Uterus (tissue), 2 donors: ENCODE data around the gene GPR183.

Experiments used
- CTCF ChIP-seq, 4 experiments: fragments of 200-600 bp in 2 of 4; fragments of 450-650 bp in 2 of 4; sonication (generic) in 2 of 4; IDR thresholded peaks; one replicate each; pipeline ENCODE4 v1.5.1; 2016 to 2019; ENCODE audit warnings: antibody characterized with exemption in 4 of 4, mild to moderate bottlenecking in 2 of 4, moderate library complexity in 1 of 4
- POLR2A ChIP-seq, 2 donors: fragments of 450-650 bp; IDR thresholded peaks; one replicate each; pipeline ENCODE4 v1.6.1; 2016; ENCODE audit warnings: antibody characterized with exemption in 2 of 2, mild to moderate bottlenecking in 1 of 2, moderate library complexity in 1 of 2

GRCh38 chr13:99332456-99332855 is 25.3 kb upstream of the GPR183 start:
- TF ChIP-seq CTCF (IDR thresholded peaks at IDR 0.05) = no peak
- TF ChIP-seq POLR2A (IDR thresholded peaks at IDR 0.05) = no peak
